CD14-positive monocyte (primary cell): ENCODE measurements around the gene GNAL. TPM values are rescaled to one million over a fixed set of nuclear protein-coding genes. Genes with fewer than 3 reads are reported as not detected.

Source experiments
- DNase-seq, 3 donors: peaks; one replicate each; pipeline ENCODE4 v3.0.0-alpha.2; 2011 to 2022
- H2AFZ ChIP-seq: 2 replicates; pipeline ENCODE4 v1.6.0; 2012; ENCODE audit warnings: mild to moderate bottlenecking, low read depth, low read length, inconsistent platforms; ENCODE audit not compliant: insufficient read depth, poor library complexity, severe bottlenecking
- H3K27ac ChIP-seq, 2 donors: 1 replicate in 1 of 2; 2 replicates in 1 of 2; pipeline ENCODE4 v1.5.1; 2012 to 2013; ENCODE audit warnings: low read length in 2 of 2, control low read depth in 1 of 2, inconsistent platforms in 1 of 2, low read depth in 1 of 2, mild to moderate bottlenecking in 1 of 2
- H3K27me3 ChIP-seq, 2 donors: one replicate each; pipeline versions ENCODE4 v1.6.0 to v1.6.1; 2011 to 2013; ENCODE audit warnings: low read length in 2 of 2; ENCODE audit not compliant: control insufficient read depth in 2 of 2, insufficient read depth in 2 of 2
- H3K36me3 ChIP-seq, 2 donors: replicated peaks in 1 of 2; 1 replicate in 1 of 2; 2 replicates in 1 of 2; pipeline versions ENCODE4 v1.5.1 to v1.6.1; 2012 to 2013; ENCODE audit warnings: low read length in 2 of 2, control low read depth in 1 of 2, inconsistent platforms in 1 of 2, mild to moderate bottlenecking in 1 of 2; ENCODE audit not compliant: insufficient read depth in 2 of 2, control insufficient read depth in 1 of 2
- H3K4me1 ChIP-seq, 2 donors: 1 replicate in 1 of 2; 2 replicates in 1 of 2; pipeline versions ENCODE4 v1.5.1 to v1.6.1; 2012 to 2013; ENCODE audit warnings: low read length in 2 of 2, control low read depth in 1 of 2, inconsistent platforms in 1 of 2, mild to moderate bottlenecking in 1 of 2, moderate library complexity in 1 of 2; ENCODE audit not compliant: insufficient read depth in 2 of 2, control insufficient read depth in 1 of 2
- H3K4me2 ChIP-seq: replicated peaks from 2 replicates; pipeline ENCODE3; 2012; ENCODE audit warnings: low read length, moderate library complexity, mild to moderate bottlenecking; ENCODE audit not compliant: poor library complexity, severe bottlenecking; ENCODE audit errors: extremely low read depth
- H3K4me3 ChIP-seq, 3 experiments: fragments of 200-600 bp in 1 of 3; sonication (generic) in 1 of 3; replicated peaks in 1 of 3; 1 replicate in 2 of 3; 2 replicates in 1 of 3; pipeline ENCODE4 v1.5.1; 2011 to 2013; ENCODE audit warnings: low read length in 3 of 3, mild to moderate bottlenecking in 3 of 3, control low read depth in 2 of 3, low read depth in 2 of 3, inconsistent platforms in 1 of 3, moderate library complexity in 1 of 3
- H3K79me2 ChIP-seq: 2 replicates; pipeline ENCODE4 v1.6.0; 2012; ENCODE audit warnings: mild to moderate bottlenecking, control low read depth, inconsistent platforms, low read length, moderate library complexity; ENCODE audit not compliant: insufficient read depth
- H3K9ac ChIP-seq: 2 replicates; pipeline ENCODE4 v1.6.0; 2017; ENCODE audit warnings: low read length, mild to moderate bottlenecking; ENCODE audit not compliant: insufficient read depth, poor library complexity, severe bottlenecking
- H3K9me3 ChIP-seq, 2 donors: replicated peaks in 1 of 2; 1 replicate in 1 of 2; 2 replicates in 1 of 2; pipeline versions ENCODE4 v1.5.1 to v1.6.1; 2012 to 2013; ENCODE audit warnings: low read length in 2 of 2, control low read depth in 1 of 2; ENCODE audit not compliant: control insufficient read depth in 1 of 2, insufficient read depth in 1 of 2
- H4K20me1 ChIP-seq: 2 replicates; pipeline ENCODE4 v1.6.0; 2012; ENCODE audit warnings: mild to moderate bottlenecking, low read length, control low read depth, moderate library complexity; ENCODE audit not compliant: insufficient read depth
- H3K27ac Mint-ChIP-seq, 7 donors: one replicate each; pipeline ENCODE4 v1.8.0; 2020; ENCODE audit warnings: mild to moderate bottlenecking in 7 of 7, mixed read lengths in 7 of 7, moderate library complexity in 6 of 7, inconsistent platforms in 2 of 7
- H3K27me3 Mint-ChIP-seq, 3 donors: one replicate each; pipeline ENCODE4 v1.8.0; 2021 to 2022; ENCODE audit warnings: low read depth in 3 of 3, mild to moderate bottlenecking in 3 of 3, mixed read lengths in 3 of 3, moderate library complexity in 3 of 3, inconsistent platforms in 1 of 3
- H3K36me3 Mint-ChIP-seq, 2 donors: one replicate each; pipeline ENCODE4 v1.8.0; 2020; ENCODE audit warnings: mixed read lengths in 2 of 2, inconsistent platforms in 1 of 2, mild to moderate bottlenecking in 1 of 2
- H3K4me1 Mint-ChIP-seq: one replicate; pipeline ENCODE4 v1.8.0; 2020; ENCODE audit warnings: mild to moderate bottlenecking, mixed read lengths
- H3K4me3 Mint-ChIP-seq, 2 donors: one replicate each; pipeline ENCODE4 v1.8.0; 2020; ENCODE audit warnings: mild to moderate bottlenecking in 2 of 2, mixed read lengths in 2 of 2, moderate library complexity in 1 of 2
- H3K9me3 Mint-ChIP-seq, 7 donors: one replicate each; pipeline ENCODE4 v1.8.0; 2020 to 2022; ENCODE audit warnings: mixed read lengths in 7 of 7, mild to moderate bottlenecking in 6 of 7, moderate library complexity in 6 of 7, inconsistent platforms in 2 of 7
- WGBS: methylation state at CpG from one replicate; pipeline ENCODE4 v1.1.5; 2013; ENCODE audit warnings: missing lambda C conversion rate; ENCODE audit not compliant: insufficient coverage; 5-methylcytosine and 5-hydroxymethylcytosine counted together
- intact Hi-C, 2 donors: fragments of 100-400 bp; cut with micrococcal nuclease; formaldehyde crosslinking; loops; one replicate each; pipeline versions ENCODE4 v1.15.0 to v1.15.1; 2023
- polyA plus RNA-seq, 3 donors: library from polyadenylated mRNA; depleted of rRNA in 1 of 3; unstranded in 2 of 3; stranded (reverse) in 1 of 3; fragments of 300-500 nt in 2 of 3; fragments of >200 nt in 1 of 3; fragmentation: Illumina TruSeq in 2 of 3; gene quantifications; 1 replicate in 2 of 3; 2 replicates in 1 of 3; pipeline ENCODE4 v1.2.3, GENCODE V29; 2012 to 2021
- TF ChIP-seq, protein P1 (sequence below): fragments of 200-600 bp; IDR thresholded peaks from one replicate; pipeline ENCODE4 v1.8.0; 2022; ENCODE audit warnings: antibody characterized with exemption, mild to moderate bottlenecking

Gene GNAL
- polyA plus RNA-seq, 3 donors: 0.01 to 0.03 TPM; not detected in 1

DNA sequence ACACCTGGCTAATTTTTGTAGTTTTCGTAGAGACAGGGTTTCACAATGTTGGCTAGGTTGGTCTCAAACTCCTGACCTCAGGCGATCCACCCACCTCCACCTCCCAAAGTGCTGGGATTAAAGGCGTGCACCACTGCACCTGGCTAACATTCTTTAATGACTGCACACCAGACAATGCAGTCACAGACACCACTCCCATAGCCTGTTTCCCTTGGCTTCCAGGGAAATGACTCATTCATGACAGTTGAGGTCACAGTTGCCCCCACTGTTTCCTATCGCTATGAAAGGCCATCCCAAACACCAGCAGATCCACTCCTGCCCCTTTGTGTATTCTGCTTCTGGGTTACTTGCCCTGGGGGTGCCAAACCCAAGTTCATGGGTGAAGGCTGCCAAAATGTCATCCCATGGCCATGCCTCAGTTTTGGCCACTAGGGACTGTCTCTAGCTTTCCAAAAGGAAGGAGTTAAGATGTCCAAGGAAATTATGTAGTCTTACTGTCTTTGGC is 170.9 kb downstream of the GNAL start:
- H3K9me3 Mint-ChIP-seq: peaks cover 0 to 4% (median 0%) of the 10 kb centered on the region in 7 donors
- Histone ChIP-seq H3K4me3 (no peak overlapping the region), H2AFZ (no peak overlapping the region), H3K9ac (no peak overlapping the region), H3K4me2 (no peak overlapping the region), H3K4me1 (peaks cover 32 to 45% of the 10 kb centered on the region in 2 donors), H3K27ac (no peak overlapping the region), H4K20me1 (peaks cover 6% of the 10 kb centered on the region), H3K27me3 (no peaks in the 10 kb centered on the region), H3K9me3 (no peaks in the 10 kb centered on the region), H3K79me2 (peaks cover 3% of the 10 kb centered on the region), H3K36me3 (no peaks in the 10 kb centered on the region)
- intact Hi-C loops: loop anchor here in 1 of 2 donors (10.0 kb wide), 2 partner anchors 45 to 125 kb away; partner anchors contain the start of gene MPPE1
- TF ChIP-seq, protein P1, sequence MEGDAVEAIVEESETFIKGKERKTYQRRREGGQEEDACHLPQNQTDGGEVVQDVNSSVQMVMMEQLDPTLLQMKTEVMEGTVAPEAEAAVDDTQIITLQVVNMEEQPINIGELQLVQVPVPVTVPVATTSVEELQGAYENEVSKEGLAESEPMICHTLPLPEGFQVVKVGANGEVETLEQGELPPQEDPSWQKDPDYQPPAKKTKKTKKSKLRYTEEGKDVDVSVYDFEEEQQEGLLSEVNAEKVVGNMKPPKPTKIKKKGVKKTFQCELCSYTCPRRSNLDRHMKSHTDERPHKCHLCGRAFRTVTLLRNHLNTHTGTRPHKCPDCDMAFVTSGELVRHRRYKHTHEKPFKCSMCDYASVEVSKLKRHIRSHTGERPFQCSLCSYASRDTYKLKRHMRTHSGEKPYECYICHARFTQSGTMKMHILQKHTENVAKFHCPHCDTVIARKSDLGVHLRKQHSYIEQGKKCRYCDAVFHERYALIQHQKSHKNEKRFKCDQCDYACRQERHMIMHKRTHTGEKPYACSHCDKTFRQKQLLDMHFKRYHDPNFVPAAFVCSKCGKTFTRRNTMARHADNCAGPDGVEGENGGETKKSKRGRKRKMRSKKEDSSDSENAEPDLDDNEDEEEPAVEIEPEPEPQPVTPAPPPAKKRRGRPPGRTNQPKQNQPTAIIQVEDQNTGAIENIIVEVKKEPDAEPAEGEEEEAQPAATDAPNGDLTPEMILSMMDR: no peak
- DNase-seq: peak in 2 of 3 donors; percentile 41 to 67
- peak overlapping the region in 3 of 7 donors; percentile 22 to 60 (median 58) for H3K27ac Mint-ChIP-seq
- peaks cover 2 to 6% of the 10 kb centered on the region in 2 donors for H3K36me3 Mint-ChIP-seq
- peak overlapping the region in 1 of 2 donors; percentile 39 for H3K4me3 Mint-ChIP-seq
- H3K4me1 Mint-ChIP-seq: peaks cover 38% of the 10 kb centered on the region
- peaks cover 4 to 10% (median 6%) of the 10 kb centered on the region in 3 donors for H3K27me3 Mint-ChIP-seq
- WGBS: 91% methylated on average over 2 of the region's 4 CpGs

DNA sequence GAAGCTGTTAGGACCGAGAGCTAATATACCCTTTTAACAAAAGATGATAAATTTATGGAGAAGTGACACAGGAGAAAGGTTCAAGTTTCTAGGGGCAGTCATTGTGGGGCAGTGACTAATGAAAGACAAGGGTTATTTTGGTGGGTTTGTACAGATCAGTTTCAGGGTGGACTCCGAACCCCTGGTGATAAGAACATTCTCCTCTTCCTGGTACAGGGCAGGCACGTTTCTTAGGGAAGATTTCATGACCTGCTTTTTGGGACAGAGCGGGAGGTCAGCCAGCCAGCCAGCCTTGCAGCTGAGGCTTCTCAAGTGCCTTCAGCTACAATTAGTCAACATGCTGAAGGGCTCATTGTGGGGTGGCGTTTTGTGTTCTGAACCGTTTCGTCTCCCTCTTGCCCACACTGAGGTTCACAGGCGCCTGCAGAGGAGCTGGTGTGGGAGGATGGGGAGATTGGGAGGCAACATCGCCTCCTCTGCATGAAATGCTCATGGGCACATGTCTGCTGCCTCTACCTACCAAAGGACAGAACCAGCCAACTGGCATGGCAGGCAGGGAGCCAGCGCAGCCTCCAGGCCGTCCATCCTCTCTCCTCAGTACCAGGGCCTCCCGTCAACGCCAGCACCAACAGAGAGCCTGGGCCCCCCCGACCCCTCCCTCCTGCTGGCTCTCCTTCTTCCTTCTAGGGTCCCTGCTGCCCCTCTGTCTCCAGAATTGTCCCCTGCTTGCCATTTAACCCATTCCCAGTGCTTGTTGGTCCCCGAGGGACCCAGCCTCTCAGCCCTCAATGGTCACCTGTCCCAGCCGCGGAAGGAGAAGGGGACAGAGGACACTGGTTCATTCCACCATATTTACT is 171.8 kb downstream of the GNAL start:
- peaks cover 34% of the 10 kb centered on the region for H3K4me1 Mint-ChIP-seq
- no peak overlapping the region for H3K4me2 ChIP-seq

More for the DNA sequence above, 171.8 kb downstream of the GNAL start:
- peaks cover 31 to 36% of the 10 kb centered on the region in 2 donors for H3K4me1 ChIP-seq
- H3K79me2 ChIP-seq: no peaks in the 10 kb centered on the region
- no peaks in the 10 kb centered on the region for H3K36me3 ChIP-seq
- H3K27me3 Mint-ChIP-seq: peaks cover 6 to 10% (median 10%) of the 10 kb centered on the region in 3 donors
- intact Hi-C loops: loop anchor here in 1 of 2 donors (10.0 kb wide), 1 partner anchor 126 kb away; no protein-coding TSS in a partner anchor
- H3K4me3 Mint-ChIP-seq: no peak overlapping the region
- peaks cover 4% of the 10 kb centered on the region for H4K20me1 ChIP-seq
- H3K27ac ChIP-seq: no peak overlapping the region
- H3K9me3 ChIP-seq: no peaks in the 10 kb centered on the region
- WGBS: 95% methylated on average over 11 of the region's 17 CpGs
- H3K27me3 ChIP-seq: no peaks in the 10 kb centered on the region
- H3K9me3 Mint-ChIP-seq: peaks cover 0 to 6% (median 0%) of the 10 kb centered on the region in 7 donors
- H3K27ac Mint-ChIP-seq: peak overlapping the region in 3 of 7 donors; percentile 55 to 69 (median 60)
- H3K9ac ChIP-seq: no peak overlapping the region
- DNase-seq: no peak
- no peak overlapping the region for H2AFZ ChIP-seq
- H3K36me3 Mint-ChIP-seq: peaks cover 0 to 4% of the 10 kb centered on the region in 2 donors
- TF ChIP-seq, protein P1: no peak
- H3K4me3 ChIP-seq: no peak overlapping the region
